Inflammatory macrophage treated with lipopolysaccharide for 4 hours (primary cell): Measurements from ENCODE around the gene VSIG1.

ENCODE experiments used
- DNase-seq: peaks from one replicate; pipeline ENCODE4 v3.0.0-alpha.2; 2020

Gene VSIG1

DNA sequence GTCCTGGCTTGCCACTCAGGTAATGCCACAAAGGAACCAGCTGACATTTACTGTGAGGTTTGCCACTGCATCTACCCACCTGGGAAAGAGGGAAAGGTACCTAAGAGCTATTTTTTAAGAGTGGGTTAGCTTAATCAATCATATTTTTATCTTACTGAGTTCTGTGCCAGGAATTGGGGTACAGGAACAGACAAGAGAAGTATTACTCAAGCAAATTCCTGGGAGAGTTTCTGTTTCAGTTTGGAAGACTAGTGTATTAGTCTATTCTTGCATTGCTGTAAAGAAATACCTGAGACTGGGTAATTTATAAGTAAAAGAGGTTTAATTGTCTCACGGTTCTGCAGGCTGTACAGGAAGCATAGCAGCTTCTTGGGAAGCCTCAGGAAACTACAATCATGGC, 23.3 kb downstream of the VSIG1 start:
- no peak for DNase-seq

DNA sequence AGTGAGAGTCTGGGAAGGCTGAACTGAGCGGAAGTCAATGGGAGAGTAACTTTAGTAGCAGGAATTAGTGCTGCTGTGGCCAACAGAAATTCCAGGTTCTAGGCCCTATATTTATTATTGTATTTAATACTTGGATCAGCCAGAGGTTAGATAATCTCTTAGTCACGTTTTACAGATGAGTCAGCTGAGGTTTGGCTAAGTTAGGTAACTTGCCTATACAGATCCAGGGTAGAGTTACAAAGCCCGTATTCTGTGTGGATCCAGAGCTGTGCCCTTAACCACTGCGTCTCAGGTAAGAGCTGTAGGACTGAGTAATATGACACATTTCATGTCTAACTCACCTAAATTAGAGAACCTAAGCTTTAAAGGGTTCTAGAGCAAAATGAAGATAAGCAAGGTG, 26.0 kb downstream of the VSIG1 start:
- DNase-seq: no peak

DNA sequence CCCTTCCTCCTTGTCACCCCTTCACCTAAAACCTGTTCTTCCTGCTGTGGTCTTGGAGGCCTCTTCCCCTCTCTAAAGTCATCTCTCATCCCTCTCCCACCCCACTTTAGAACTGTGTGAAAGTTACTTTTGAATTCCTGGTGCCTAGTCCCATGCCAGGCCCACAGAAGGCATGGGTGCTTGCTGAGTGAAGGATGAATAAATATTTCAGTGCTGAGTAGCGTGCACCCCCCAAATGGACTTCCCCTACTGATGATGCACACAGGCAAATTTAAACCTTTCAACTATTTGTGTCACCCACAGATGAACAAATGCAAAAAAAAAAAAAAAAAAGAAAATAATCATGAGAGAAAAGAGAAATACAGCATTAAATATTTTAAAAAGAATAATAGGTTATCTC, 26.7 kb downstream of the VSIG1 start:
- no peak for DNase-seq

DNA sequence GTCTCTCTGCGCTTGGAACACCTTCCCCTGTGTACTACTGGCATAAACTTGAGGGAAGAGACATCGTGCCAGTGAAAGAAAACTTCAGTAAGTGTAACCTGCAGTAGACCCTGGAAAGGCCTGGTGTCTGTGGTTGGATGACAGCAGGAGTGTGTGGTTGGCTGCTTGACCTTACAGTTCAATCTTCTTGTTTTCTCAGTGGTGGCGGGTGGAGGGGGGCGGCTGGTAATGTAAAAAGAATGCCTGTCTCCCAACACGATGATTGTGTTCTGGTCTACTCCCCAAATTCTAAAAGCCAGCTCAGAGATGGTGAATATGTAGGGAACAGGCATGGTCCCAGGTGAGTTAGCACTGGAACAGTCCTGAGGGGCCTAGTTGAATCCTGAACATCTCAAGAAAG, 27.9 kb downstream of the VSIG1 start:
- DNase-seq: no peak

DNA sequence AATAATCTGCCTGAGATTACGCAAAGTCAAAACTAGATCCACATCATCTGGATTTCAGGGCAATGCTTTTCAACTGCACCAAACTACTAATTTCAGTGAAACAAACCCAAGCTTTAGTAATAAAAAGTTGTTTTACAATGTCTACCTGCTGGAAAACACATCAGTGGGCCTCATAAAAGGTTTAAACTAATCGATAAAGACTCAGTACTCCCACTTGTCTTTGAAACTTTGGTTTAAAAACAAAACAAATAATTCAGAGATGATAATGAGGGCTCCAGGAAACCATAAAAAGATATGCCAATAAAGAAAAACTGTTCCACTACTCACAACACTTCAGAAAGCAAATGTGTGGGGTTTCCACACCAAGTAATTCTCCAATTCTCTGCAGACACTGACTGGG, 36.2 kb downstream of the VSIG1 start:
- no peak for DNase-seq

DNA sequence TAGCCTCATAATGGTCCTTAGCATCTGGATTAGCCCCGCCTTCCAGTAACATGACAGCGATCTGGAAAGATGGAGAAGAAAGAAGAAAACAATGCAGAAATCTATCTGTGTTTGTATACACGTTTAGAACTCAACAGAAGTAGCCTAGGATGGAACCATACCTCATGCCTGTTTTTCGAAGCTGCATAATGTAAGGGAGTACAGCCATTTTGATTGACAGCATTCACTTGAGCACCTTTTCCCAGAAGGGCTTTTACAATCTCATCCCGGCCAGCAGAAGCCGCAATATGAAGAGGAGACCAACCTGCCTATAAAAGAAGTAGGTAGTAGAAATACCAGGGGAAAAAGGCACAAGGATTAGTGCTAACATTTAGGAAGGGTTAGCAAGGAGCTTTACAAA, 42.9 kb downstream of the VSIG1 start:
- no peak for DNase-seq

DNA sequence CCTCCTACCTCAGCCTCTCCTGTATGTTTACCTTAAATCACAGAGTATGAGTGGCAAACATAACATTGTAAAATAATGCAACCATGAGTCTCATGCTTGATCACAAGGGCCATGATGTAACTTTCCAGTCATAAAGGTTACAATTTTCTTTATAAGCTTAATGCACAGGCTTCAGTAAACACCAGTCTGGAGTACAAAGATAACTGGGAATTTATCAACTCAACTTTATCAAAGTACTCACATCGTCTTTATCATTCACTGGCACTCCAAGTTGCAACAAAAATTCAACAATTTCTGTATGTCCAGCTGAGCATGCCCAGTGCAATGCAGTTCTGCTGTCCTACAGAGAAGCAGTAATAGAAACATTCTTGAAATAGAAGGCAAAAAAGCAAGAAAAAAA, 43.6 kb downstream of the VSIG1 start:
- peak; percentile 25 for DNase-seq

DNA sequence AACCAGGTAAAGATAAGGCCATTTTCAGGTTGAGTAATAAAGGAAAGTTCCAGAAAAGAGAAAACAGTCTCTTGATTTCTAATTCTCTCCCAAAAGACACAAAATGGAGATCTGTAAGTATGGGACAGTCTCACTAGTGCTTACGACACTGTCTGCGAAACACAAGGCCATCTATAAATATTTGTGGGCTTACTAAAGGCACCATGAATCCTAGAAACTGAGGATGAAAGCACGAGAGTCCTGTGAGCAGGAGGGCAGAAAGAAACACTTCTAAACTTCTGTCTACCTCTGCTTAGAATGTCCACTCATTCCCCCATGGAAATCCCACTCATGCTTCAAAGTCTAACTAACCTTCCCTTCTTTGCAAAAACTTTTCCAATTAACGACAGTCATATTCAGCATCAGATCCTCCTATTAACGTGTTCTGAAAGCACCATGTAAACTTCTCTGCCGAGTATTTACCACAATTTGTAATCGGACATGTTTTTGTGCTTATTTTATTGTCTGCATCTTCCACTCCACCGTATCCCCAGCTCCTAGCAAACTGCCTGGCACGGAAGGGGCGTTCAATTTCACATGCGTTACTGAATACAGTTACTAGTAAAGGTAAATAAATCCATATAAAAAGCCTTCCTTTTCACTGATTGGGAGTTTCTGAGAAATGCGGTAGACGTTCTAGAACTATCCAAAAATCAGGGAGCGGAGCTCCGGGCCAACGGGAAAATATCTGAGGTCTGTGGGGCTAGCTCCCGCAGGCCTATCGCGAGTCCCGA, 45.8 kb downstream of the VSIG1 start:
- DNase-seq: peak; percentile 29

DNA sequence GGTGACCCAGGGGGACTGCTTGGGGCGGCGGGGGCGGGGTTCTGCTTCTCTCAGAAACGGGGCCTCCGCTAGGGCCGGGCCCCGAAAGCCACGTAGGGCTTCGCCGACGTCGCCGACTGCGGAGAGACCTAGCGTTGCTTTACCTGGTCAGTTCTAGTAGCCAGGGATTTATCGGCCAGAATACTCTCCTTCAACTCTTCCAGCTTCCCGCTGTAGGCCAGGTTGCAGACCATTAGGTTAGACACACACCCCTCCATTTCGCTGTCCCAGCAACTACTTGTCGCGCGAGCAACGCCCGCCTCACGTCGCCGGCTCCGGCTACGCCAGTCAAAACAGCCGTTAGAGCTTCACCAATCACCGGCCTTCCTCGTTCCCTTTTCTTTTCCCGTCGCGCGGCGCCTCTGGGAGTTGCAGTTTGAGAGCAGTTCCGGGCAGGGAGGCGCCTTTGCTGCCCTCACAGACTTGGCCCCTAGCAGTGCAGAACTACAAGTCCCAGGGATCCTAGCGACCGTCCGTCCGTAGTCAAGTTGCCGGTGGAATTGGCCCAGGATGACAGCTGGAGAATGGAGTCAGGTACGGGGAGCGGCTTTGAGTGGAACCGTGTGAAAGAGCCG, 46.5 kb downstream of the VSIG1 start, which contains the start of the genes ATG4A and PSMD10:
ATG4A (plus strand) TSS at position 515 of the 614 bp plus-strand sequence; CDS start at position 564, 49 bp downstream.
PSMD10 (minus strand) TSS at position 279 of the 614 bp plus-strand sequence; CDS start at position 257, 22 bp downstream.
- DNase-seq: peak; percentile 94

DNA sequence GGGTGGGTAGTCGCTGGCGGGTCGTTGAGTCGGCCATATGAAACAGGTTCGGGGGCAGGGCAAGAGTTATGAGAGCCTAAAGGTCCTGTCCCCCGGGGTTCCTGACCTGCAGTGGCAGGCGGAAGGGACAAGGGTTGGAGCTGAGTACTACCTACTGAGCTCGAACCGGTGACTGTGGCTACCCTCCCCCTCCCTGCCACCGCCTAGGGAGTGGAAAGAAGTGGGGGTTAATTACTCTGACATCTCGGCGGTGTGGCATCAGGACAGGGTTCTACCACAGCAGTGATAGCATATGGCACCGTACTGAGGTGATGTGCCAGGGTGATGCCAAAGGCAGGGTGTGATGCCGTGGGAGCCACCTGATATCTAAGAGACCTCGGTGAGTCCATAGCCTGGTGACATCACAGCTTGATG, 47.0 kb downstream of the VSIG1 start:
- DNase-seq: no peak

DNA sequence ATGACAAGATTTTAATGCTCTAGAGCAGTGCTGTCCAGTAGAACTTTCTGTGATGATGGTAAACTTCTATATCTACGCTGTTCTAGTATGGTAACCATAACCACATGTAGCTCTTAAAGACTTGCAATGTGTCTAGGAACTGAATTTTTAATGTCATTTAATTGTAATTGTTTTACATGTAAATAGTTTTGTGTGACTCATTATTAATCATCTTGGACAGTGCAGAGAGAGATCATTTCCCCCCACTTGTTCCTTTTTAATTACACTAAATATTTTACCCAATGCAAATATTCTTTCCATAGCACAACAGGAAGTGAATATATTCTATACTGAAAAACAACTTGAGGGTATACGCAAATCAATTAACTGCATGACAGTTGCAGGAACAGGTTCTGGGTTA, 52.5 kb downstream of the VSIG1 start:
- DNase-seq: no peak

DNA sequence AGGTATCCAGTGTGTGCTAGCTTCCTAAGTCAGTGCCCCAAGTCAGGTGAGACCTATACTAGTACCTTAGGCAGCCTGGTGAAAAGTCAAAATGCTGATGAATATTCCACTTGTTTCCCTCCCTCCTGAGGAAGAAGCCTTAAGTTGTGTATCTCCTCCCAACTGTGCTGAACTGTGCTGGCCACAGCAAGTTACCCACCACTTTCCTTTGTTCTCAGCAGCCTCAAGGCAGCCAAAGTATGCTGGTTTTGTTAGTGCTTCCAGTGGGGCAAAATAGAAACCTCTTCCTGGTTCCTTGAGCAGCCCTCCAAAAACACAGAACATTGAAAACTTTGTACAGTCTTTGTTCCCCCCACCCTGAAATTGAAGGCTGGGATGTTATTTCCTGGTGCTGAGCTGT, 60.6 kb downstream of the VSIG1 start:
- no peak for DNase-seq

DNA sequence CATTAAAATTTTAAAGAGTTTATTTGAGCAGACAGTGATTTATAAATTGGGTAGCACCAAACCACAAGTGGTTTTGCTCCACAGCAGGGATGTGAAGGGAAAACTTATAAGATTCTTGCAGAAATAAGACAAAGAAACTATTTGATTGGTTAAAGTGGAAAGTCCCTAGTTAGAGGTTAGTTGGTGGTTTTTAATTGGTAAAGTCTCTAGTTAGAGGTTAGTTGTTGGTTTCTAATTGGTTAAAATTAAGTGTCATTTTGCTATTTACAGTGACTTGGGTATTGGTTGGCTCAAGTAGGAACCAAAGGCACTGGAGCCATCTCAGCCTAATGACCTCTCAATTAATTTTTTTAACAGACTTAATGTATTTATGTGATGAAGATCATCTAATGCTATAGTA, 69.7 kb downstream of the VSIG1 start:
- DNase-seq: no peak

DNA sequence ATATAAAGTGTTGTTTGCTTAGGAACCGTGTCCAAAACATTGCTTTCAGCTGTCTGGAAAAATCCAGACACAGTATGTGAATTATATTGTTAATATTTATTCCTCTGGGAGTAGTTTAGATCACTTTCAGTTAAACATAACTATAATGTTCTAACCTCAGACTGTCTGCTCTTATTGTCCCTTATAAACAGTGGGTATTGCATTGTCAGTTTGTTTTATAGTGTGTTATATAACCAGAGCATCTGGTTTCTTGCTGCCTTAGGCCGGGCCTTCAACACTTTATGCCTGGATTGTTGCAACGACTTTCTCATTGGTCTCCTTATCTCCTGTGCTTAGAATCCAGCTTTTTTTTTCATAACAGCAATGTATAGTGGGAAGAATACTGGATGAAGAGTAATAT, 73.1 kb downstream of the VSIG1 start:
- DNase-seq: no peak

DNA sequence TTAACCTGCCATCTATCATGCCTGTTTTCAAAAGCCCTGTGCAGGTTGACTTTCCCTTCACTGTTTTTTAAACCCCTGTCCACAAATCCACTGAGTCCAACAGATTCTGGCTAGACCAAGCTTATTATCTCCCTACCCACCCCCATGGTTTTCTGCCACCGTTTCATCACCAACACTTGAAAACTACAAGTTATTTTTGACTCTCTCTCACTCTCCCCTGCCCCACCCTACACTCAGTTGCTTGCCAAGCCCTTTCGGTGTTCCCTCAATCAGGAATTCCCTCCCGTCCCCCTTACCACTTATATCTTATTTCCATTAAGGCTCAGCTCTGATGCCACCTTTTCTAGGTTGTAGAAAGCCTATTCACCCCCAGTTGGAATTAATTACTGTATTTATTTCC, 76.4 kb downstream of the VSIG1 start:
- no peak for DNase-seq

DNA sequence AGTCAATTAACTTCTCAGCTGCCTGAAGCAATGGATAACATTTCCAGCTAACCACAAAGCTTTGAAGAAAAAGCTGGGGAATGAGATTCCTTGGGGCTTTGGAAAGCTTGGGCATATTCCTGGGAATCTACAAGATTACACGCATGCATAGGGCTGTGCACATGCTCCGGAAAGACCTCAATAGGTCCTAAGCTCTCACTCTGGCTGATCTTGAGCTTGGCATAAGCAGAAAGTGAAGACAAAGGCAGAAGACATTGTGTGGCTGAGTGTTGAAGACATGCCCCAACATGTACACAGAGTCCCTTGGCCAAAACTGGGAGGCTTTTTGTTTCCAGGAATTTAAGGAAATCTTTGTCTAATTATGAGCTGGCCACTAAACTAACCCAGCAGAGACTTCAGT, 77.9 kb downstream of the VSIG1 start:
- DNase-seq: no peak

DNA sequence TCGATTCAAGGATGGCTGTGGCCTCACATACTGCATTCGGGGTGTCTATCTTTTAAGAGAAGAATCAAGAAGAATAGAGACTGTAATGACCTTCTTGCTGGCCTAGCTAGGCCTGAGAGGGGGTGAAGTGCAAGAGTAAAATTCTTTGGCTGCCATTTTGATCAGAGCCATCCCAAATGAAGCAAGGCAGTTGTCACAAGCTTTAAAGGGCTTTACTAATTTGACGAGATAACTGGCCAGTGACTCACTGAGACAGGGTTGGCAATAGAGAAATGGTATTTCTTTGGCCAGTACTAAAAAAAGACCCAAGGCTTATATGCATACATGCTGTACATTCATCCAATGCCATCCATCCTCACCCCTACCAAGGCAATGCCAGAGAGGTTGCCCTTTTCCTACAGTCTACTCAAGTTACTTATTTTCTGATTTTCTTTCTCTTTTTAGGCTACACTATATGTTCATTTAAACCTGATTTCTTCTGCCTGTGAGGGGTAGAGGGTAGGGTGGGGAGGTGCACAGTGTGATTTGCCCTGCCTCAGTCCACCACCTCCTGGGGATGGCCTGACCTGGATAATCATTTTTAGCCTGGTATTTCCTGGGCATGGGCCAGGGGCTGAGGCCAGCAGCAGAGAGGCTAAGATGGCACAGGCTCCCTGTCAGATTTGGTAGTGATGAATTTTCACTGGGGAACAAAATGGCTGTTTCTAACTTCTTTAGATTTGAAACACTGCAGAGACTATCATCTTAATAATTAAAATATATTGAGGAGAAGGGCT, 78.9 kb downstream of the VSIG1 start:
- DNase-seq: no peak

DNA sequence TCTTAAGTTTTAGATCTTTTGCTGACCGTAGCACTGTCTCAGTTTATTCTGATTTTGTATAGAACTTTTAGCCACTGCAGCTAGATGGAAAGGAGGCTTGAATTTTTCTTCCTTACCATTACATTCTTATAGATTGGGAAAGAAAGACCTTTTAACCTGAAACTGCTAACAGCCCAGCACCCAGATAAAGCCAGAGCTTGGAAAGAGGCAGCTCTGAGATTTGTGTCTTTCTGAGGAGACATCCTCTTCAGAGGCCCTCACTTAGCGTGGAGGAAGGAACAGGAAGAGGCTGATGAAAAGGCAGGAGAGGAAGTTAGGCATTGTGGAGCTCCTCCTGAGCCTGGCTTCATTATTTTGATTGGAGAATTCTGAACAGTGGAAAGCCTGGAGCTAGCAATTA, 81.8 kb downstream of the VSIG1 start:
- DNase-seq: no peak

DNA sequence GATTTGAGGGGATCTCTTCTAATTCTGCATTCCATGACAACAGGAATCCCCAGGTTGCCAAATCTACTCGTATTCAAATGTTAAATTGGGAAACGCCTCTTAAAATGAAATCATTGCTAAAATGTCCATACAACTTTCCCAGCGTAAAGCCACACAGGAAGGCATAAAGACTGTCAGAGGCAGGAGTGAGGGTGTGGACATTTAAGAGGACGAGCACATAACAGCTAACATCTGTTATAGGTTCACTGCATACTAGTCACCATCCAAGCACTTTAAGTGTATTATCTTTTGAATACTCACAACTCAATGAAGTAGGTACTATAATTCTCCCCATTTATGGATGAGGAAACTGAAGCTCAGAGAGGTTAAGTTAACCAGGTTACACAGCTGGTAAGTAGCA, 82.3 kb downstream of the VSIG1 start:
- no peak for DNase-seq
